ENCODE measurements around the gene IGSF6.

GRCh38 chr16:21611198-21611555, 41.2 kb downstream of the IGSF6 start:
- TF ChIP-seq GATA2 (IDR thresholded peaks at IDR 0.05; ENCODE audit: low read depth, low read length) = no peak
- no peak for TF ChIP-seq GATA3 (IDR thresholded peaks at IDR 0.05; ENCODE audit: low read depth, low read length)

All from SH-SY5Y (cell line).